Heart right ventricle (tissue), 16 donors: Measurements from ENCODE around the gene ZMIZ1. TPM values are rescaled to one million over a fixed set of nuclear protein-coding genes. Genes with fewer than 3 reads are reported as not detected.

ENCODE experiments used
- ATAC-seq, 8 donors: fragments of 200-7000 bp; cut with Tn5 transposase; one replicate each; pipeline ENCODE4 v1.9.1; 2020; ENCODE audit warnings: mild to moderate bottlenecking in 8 of 8, moderate library complexity in 8 of 8, moderate number of reproducible peaks in 1 of 8
- DNase-seq, 2 donors: peaks; one replicate each; pipeline ENCODE4 v3.0.0-alpha.2; 2020
- H3K27ac ChIP-seq, 10 donors: fragments of 200-600 bp; sonication (generic) in 2 of 10; one replicate each; pipeline versions ENCODE4 v1.5.0 to v1.8.0; 2020 to 2022; ENCODE audit warnings: mild to moderate bottlenecking in 3 of 10
- H3K27me3 ChIP-seq, 7 donors: fragments of 200-600 bp; one replicate each; pipeline ENCODE4 v1.8.0; 2021 to 2022; ENCODE audit warnings: mild to moderate bottlenecking in 2 of 7
- H3K36me3 ChIP-seq, 9 donors: fragments of 200-600 bp; sonication (generic) in 1 of 9; one replicate each; pipeline versions ENCODE4 v1.5.0 to v1.8.0; 2020 to 2022; ENCODE audit warnings: mild to moderate bottlenecking in 2 of 9
- H3K4me1 ChIP-seq, 9 donors: fragments of 200-600 bp; sonication (generic) in 1 of 9; one replicate each; pipeline versions ENCODE4 v1.5.0 to v1.8.0; 2020 to 2022; ENCODE audit warnings: mild to moderate bottlenecking in 4 of 9
- H3K4me3 ChIP-seq, 10 donors: fragments of 200-600 bp; sonication (generic) in 2 of 10; one replicate each; pipeline versions ENCODE4 v1.5.0 to v1.8.0; 2020 to 2022; ENCODE audit warnings: mild to moderate bottlenecking in 7 of 10, moderate library complexity in 2 of 10
- H3K9me3 ChIP-seq, 11 donors: fragments of 200-600 bp in 10 of 11; sonication (generic) in 2 of 11; one replicate each; pipeline versions ENCODE4 v1.5.0 to v1.8.0; 2013 to 2022; ENCODE audit warnings: mild to moderate bottlenecking in 2 of 11, control low read depth in 1 of 11, moderate library complexity in 1 of 11
- CTCF ChIP-seq, 9 donors: fragments of 200-600 bp; sonication (generic) in 2 of 9; IDR thresholded peaks; one replicate each; pipeline versions ENCODE4 v1.5.0 to v1.8.0; 2021 to 2022; ENCODE audit warnings: antibody characterized with exemption in 9 of 9, mild to moderate bottlenecking in 5 of 9, moderate library complexity in 1 of 9
- WGBS, 2 donors: extraction: QIAGEN DNeasy Blood & Tissue Kit; methylation state at CpG; one replicate each; pipeline ENCODE4 v1.1.7; 2013; ENCODE audit warnings: inconsistent platforms in 1 of 2; 5-methylcytosine and 5-hydroxymethylcytosine counted together
- intact Hi-C, 10 donors: fragments of 100-400 bp; cut with DNase I; formaldehyde crosslinking; loops; one replicate each; pipeline versions ENCODE4 v1.11.1 to v1.14.2; 2022
- polyA plus RNA-seq, 2 donors: library from polyadenylated mRNA; stranded (reverse); fragments of 200-250 nt; gene quantifications; one replicate each; pipeline ENCODE4 v1.2.3, GENCODE V29; 2013
- total RNA-seq, 10 donors: library from RNA; stranded (reverse); fragmentation: NEBNext Ultra II Directional in 3 of 10; extraction: Animal tissue kit (Norgen Biotek cat#: 25700) in 3 of 10; gene quantifications; one replicate each; pipeline versions ENCODE4 v1.2.1 to v1.2.4, GENCODE V29; 2021 to 2023
- donor health status: Arrhythmogenic right ventricular cardiomyopathy.
- donor health status: ischemic (EF 13 %, LVEDD 7.1; RV severe dilation, severe dysfunction).
- donor health status: healthy with polysubstance abuse.
- donor health status: DM: no; HTN: yes; CAD: no.
- donor health status: DM: no; HTN: no; CAD: no.
- donor health status: ischemic (EF 25% LVEDD 6.9; RV normal size, moderate dysfunction).
- donor health status: ischemic (EF 25% LVEDD 5.7; RV mildly dilated, moderate dysfunction).
- donor health status: healthy.
- donor health status: DM: yes; HTN: yes; CAD: no.
- donor health status: Ischemic cardiomyopathy.
- donor health status: ischemic (EF 35%, LVEDD 5.7; RV mildly dilated, moderate dysfunction).
- donor health status: nonischemic (EF 11% LVEDD 7.7; RV severe dilation, severe dysfunction).
- donor health status: DM: yes; HTN: yes; CAD: no.
- donor health status: PGD.
- donor health status: ischemic (EF 29% LVEDD 5.4; RV normal size, mild dysfunction).
- donor health status: nonischemic (EF 23%, LVEDD 6.1; RV moderate dilation, normal function).

The ZMIZ1 gene
- total and polyA plus RNA-seq, 12 donors, result 24.2 to 61.5 (median 49.8) TPM

- 90 to 97% methylated on average over 5 of the region's 5 CpGs for WGBS, 2 donors
- H3K27ac ChIP-seq, result no peak overlapping the region
Measured at GRCh38 chr10:79028451-79029010, 40.2 kb upstream of the ZMIZ1 start.

GRCh38 chr10:79029478-79030390 is 39.0 kb upstream of the ZMIZ1 start:
- intact Hi-C loops, result no loop called here
- no peak for DNase-seq
- WGBS, 2 donors, result 89 to 90% methylated on average over 12 of the region's 12 CpGs

More at GRCh38 chr10:79028451-79029010, 40.2 kb upstream of the ZMIZ1 start:
- intact Hi-C loops, result no loop called here
- TF ChIP-seq CTCF (IDR thresholded peaks at IDR 0.05), result no peak
- DNase-seq (no peak), ATAC-seq (no peak)
- no peak overlapping the region for H3K4me3 ChIP-seq
- H3K27me3 ChIP-seq, result no peaks in the 10 kb centered on the region
- no peaks in the 10 kb centered on the region for H3K9me3 ChIP-seq
- no peaks in the 10 kb centered on the region for H3K36me3 ChIP-seq
- peaks cover 2 to 23% (median 3%) of the 10 kb centered on the region in 9 donors for H3K4me1 ChIP-seq

GRCh38 chr10:79030705-79031104 is 38.1 kb upstream of the ZMIZ1 start:
- intact Hi-C loops, result no loop called here
- TF ChIP-seq CTCF (IDR thresholded peaks at IDR 0.05), result no peak
- H3K27ac ChIP-seq, result no peak overlapping the region
- H3K27me3 ChIP-seq, result no peaks in the 10 kb centered on the region
- peaks cover 0 to under 1% (median 0%) of the 10 kb centered on the region in 9 donors for H3K4me1 ChIP-seq
- no peaks in the 10 kb centered on the region for H3K9me3 ChIP-seq
- ATAC-seq (no peak), DNase-seq (no peak)
- H3K4me3 ChIP-seq, result no peak overlapping the region
- H3K36me3 ChIP-seq, result no peaks in the 10 kb centered on the region
- WGBS, 2 donors, result 85% methylated on average over 1 of the region's 1 CpG

More at GRCh38 chr10:79029478-79030390, 39.0 kb upstream of the ZMIZ1 start:
- no peak overlapping the region for H3K27ac ChIP-seq
- no peaks in the 10 kb centered on the region for H3K9me3 ChIP-seq
- no peak overlapping the region for H3K4me3 ChIP-seq
- no peaks in the 10 kb centered on the region for H3K27me3 ChIP-seq
- H3K4me1 ChIP-seq, result peaks cover 0 to 11% (median 0%) of the 10 kb centered on the region in 9 donors
- H3K36me3 ChIP-seq, result no peaks in the 10 kb centered on the region
- ATAC-seq, result no peak
- TF ChIP-seq CTCF (IDR thresholded peaks at IDR 0.05), result no peak

GRCh38 chr10:79031723-79032122 is 37.0 kb upstream of the ZMIZ1 start:
- Histone ChIP-seq H3K4me3 (no peak overlapping the region), H3K4me1 (no peaks in the 10 kb centered on the region), H3K9me3 (no peaks in the 10 kb centered on the region), H3K27ac (no peak overlapping the region), H3K36me3 (no peaks in the 10 kb centered on the region), H3K27me3 (no peaks in the 10 kb centered on the region)
- 97 to 99% methylated on average over 5 of the region's 5 CpGs for WGBS, 2 donors
- no peak for ATAC-seq
- no peak for TF ChIP-seq CTCF (IDR thresholded peaks at IDR 0.05)
- intact Hi-C loops, result no loop called here
- DNase-seq, result no peak
